Stimulated activated CD8-positive, alpha-beta memory T cell treated with anti-CD3 and anti-CD28 coated beads, Interleukin-15, amount 100 ng/mL, for 1 hour (primary cell): ENCODE data around the gene SYTL2.

Source experiments
- DNase-seq: peaks from one replicate; pipeline ENCODE4 v3.0.0-alpha.2; 2020; ENCODE audit warnings: low read depth

SYTL2 gene

GRCh38 chr11:85827748-85828639 lies 17.1 kb upstream of the SYTL2 start:
- DNase-seq, result no peak

- DNase-seq, result no peak
These were observed 15.3 kb upstream of the SYTL2 start for GRCh38 chr11:85826116-85826855.

- DNase-seq, result no peak
These were observed 14.7 kb upstream of the SYTL2 start for GRCh38 chr11:85825616-85826015.

- peak; percentile 32 for DNase-seq
These were observed 12.9 kb upstream of the SYTL2 start for GRCh38 chr11:85823816-85824215.

GRCh38 chr11:85822814-85823213 lies 11.9 kb upstream of the SYTL2 start:
- no peak for DNase-seq

GRCh38 chr11:85821636-85822035 lies 10.7 kb upstream of the SYTL2 start:
- DNase-seq, result no peak

- no peak for DNase-seq
These were observed 8.5 kb upstream of the SYTL2 start for GRCh38 chr11:85819441-85819840.

GRCh38 chr11:85815186-85815931 lies 4.4 kb upstream of the SYTL2 start:
- DNase-seq, result no peak

GRCh38 chr11:85813721-85814120 lies 2.8 kb upstream of the SYTL2 start:
- DNase-seq, result no peak

- no peak for DNase-seq
These were observed 683 bp upstream of the SYTL2 start for GRCh38 chr11:85811624-85812023.

- no peak for DNase-seq
These were observed 445 bp downstream of the SYTL2 start for GRCh38 chr11:85810521-85810870.

GRCh38 chr11:85809863-85810262 lies 1.1 kb downstream of the SYTL2 start:
- DNase-seq, result no peak

GRCh38 chr11:85809191-85809590 lies 1.8 kb downstream of the SYTL2 start:
- no peak for DNase-seq

- no peak for DNase-seq
These were observed 4.1 kb downstream of the SYTL2 start for GRCh38 chr11:85806876-85807275.

- DNase-seq, result no peak
These were observed 4.9 kb downstream of the SYTL2 start for GRCh38 chr11:85806016-85806415.

- DNase-seq, result no peak
These were observed 5.6 kb downstream of the SYTL2 start for GRCh38 chr11:85805387-85805786.

- no peak for DNase-seq
These were observed 7.0 kb downstream of the SYTL2 start for GRCh38 chr11:85803920-85804319.

- DNase-seq, result no peak
These were observed 7.6 kb downstream of the SYTL2 start for GRCh38 chr11:85803303-85803702.

- DNase-seq, result no peak
These were observed 9.4 kb downstream of the SYTL2 start for GRCh38 chr11:85801527-85801926.

- no peak for DNase-seq
These were observed 10.2 kb downstream of the SYTL2 start for GRCh38 chr11:85800595-85801342.

GRCh38 chr11:85799142-85799541 lies 11.8 kb downstream of the SYTL2 start:
- DNase-seq, result no peak

GRCh38 chr11:85798361-85798760 lies 12.6 kb downstream of the SYTL2 start:
- no peak for DNase-seq
